Small intestine (tissue), 7 donors: Measurements from ENCODE around the gene SKAP1. TPM values are rescaled to one million over a fixed set of nuclear protein-coding genes. Genes with fewer than 3 reads are reported as not detected.

Experiments used
- DNase-seq, 2 donors: peaks; one replicate each; pipeline versions ENCODE4 v3.0.0 to v3.0.0-alpha.2; 2013
- FAIRE-seq: peaks from 2 replicates; lab custom pipeline; 2012; peaks lifted over from hg19 to GRCh38; lab: Jason Lieb, UNC
- H3K27ac ChIP-seq, 3 donors: one replicate each; pipeline ENCODE4 v1.5.1; 2013; ENCODE audit warnings: low read length in 2 of 3, mild to moderate bottlenecking in 2 of 3, control low read depth in 1 of 3, inconsistent platforms in 1 of 3, low read depth in 1 of 3, moderate library complexity in 1 of 3
- H3K27me3 ChIP-seq, 3 donors: one replicate each; pipeline ENCODE4 v1.6.1; 2013; ENCODE audit warnings: low read length in 3 of 3, inconsistent platforms in 1 of 3; ENCODE audit not compliant: control insufficient read depth in 3 of 3, insufficient read depth in 3 of 3
- H3K36me3 ChIP-seq, 3 donors: one replicate each; pipeline ENCODE4 v1.6.1; 2013; ENCODE audit warnings: low read length in 3 of 3, inconsistent platforms in 1 of 3, low read depth in 1 of 3, mild to moderate bottlenecking in 1 of 3, moderate library complexity in 1 of 3; ENCODE audit not compliant: control insufficient read depth in 3 of 3, insufficient read depth in 2 of 3
- H3K4me1 ChIP-seq, 3 donors: one replicate each; pipeline ENCODE4 v1.6.1; 2013; ENCODE audit warnings: low read length in 2 of 3, inconsistent platforms in 1 of 3, low read depth in 1 of 3, mild to moderate bottlenecking in 1 of 3, moderate library complexity in 1 of 3; ENCODE audit not compliant: control insufficient read depth in 3 of 3, insufficient read depth in 2 of 3
- H3K4me3 ChIP-seq, 3 donors: one replicate each; pipeline ENCODE4 v1.5.1; 2013; ENCODE audit warnings: low read length in 3 of 3, control low read depth in 1 of 3, inconsistent platforms in 1 of 3, low read depth in 1 of 3, mild to moderate bottlenecking in 1 of 3, moderate library complexity in 1 of 3
- H3K9me3 ChIP-seq, 2 donors: one replicate each; pipeline ENCODE4 v1.6.1; 2013; ENCODE audit warnings: low read depth in 1 of 2, low read length in 1 of 2; ENCODE audit not compliant: control insufficient read depth in 2 of 2, insufficient read depth in 1 of 2
- WGBS, 3 donors: extraction: QIAGEN DNeasy Blood & Tissue Kit; methylation state at CpG; one replicate each; pipeline ENCODE4 v1.1.7; 2013; 5-methylcytosine and 5-hydroxymethylcytosine counted together
- polyA plus RNA-seq, 4 donors: library from polyadenylated mRNA; stranded (reverse) in 3 of 4; unstranded in 1 of 4; fragments of 200-250 nt in 3 of 4; fragments of 120-200 nt in 1 of 4; gene quantifications; one replicate each; pipeline versions ENCODE4 v1.2.1 to v1.2.3, GENCODE V29; 2013
- donor health status: healthy with polysubstance abuse.
- donor health status: control.
- donor health status: control.
- donor health status: Bipolar disorder and iron deficiency.
- donor health status: healthy.

Gene SKAP1
- polyA plus RNA-seq, 4 donors: 1.8 to 8.1 (median 2.1) TPM

DNA sequence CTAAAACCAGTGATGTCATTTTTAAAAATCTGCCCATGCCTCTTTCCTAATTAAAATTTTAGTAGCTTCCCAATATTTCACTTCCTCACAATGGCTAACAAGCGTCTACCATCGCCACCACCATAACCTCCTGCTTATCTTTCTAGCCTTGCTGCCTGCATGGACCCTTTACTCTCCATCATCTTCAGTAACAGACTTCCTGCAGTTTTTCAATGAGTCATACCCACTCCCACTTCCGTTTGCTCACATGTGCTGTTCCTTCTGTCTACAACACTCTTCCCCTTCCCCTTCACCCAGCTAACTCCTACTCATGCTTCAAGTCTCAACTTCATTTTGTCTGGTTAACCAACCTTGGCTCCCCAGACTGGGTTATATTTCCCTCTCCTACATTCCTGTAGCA lies 12.8 kb upstream of the SKAP1 start:
- Histone ChIP-seq H3K27ac (no peak overlapping the region), H3K9me3 (no peaks in the 10 kb centered on the region), H3K36me3 (no peaks in the 10 kb centered on the region), H3K4me3 (no peak overlapping the region), H3K27me3 (peaks cover 0 to 16% (median 0%) of the 10 kb centered on the region in 3 donors), H3K4me1 (no peaks in the 10 kb centered on the region)
- no peak for DNase-seq
- FAIRE-seq: no peak
- WGBS, 3 donors: 70 to 80% (median 79%) methylated on average over 3 of the region's 3 CpGs

- no peak for DNase-seq
- H3K36me3 ChIP-seq: no peaks in the 10 kb centered on the region
- no peaks in the 10 kb centered on the region for H3K4me1 ChIP-seq
- H3K9me3 ChIP-seq: no peaks in the 10 kb centered on the region
- peaks cover 0 to 16% (median 0%) of the 10 kb centered on the region in 3 donors for H3K27me3 ChIP-seq
- H3K4me3 ChIP-seq: no peak overlapping the region
- FAIRE-seq: no peak
- 84 to 89% (median 85%) methylated on average over 4 of the region's 4 CpGs for WGBS, 3 donors
- H3K27ac ChIP-seq: peak overlapping the region in 2 of 3 donors; percentile 16 to 24
Measured at GRCh38 chr17:48441862-48442261, 11.8 kb upstream of the SKAP1 start.

DNA sequence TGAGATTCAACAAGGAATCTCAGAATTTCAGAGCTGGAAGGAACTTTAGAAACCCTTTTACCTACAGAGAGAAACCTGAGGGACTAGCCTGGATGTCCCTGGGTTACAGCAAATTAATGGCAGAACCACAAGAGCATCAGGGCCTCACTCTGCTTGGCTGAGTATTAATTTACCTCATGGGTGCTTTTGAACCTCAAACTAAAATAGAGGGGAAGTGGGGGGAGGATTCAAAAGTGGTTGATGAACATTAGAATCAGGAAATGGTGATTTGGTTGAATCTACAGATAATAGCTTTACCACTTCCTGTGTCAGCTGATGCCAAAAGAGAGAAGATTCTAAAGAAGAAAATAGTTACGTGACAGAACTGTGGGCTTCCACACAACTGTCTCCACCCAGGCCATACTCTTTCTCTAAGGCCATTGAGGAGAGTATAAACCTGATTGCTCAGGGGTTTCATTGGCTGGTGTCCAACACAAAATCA lies 11.3 kb upstream of the SKAP1 start:
- H3K4me3 ChIP-seq: no peak overlapping the region
- peak overlapping the region in 1 of 3 donors; percentile 16 for H3K27ac ChIP-seq
- FAIRE-seq (no peak), DNase-seq (peak in 1 of 2 donors; percentile 70)
- no peaks in the 10 kb centered on the region for H3K9me3 ChIP-seq
- no peaks in the 10 kb centered on the region for H3K4me1 ChIP-seq
- 49 to 76% (median 68%) methylated on average over 1 of the region's 1 CpG for WGBS, 3 donors
- no peaks in the 10 kb centered on the region for H3K36me3 ChIP-seq
- H3K27me3 ChIP-seq: peaks cover 0 to 16% (median 0%) of the 10 kb centered on the region in 3 donors

GRCh38 chr17:48440669-48441068 lies 10.7 kb upstream of the SKAP1 start:
- DNase-seq: no peak
- Histone ChIP-seq H3K9me3 (no peaks in the 10 kb centered on the region), H3K36me3 (no peaks in the 10 kb centered on the region), H3K4me1 (no peaks in the 10 kb centered on the region), H3K4me3 (no peak overlapping the region), H3K27me3 (peaks cover 0 to 10% (median 0%) of the 10 kb centered on the region in 3 donors), H3K27ac (peak overlapping the region in 2 of 3 donors; percentile 36 to 46)
- 73 to 87% (median 82%) methylated on average over 2 of the region's 2 CpGs for WGBS, 3 donors
- no peak for FAIRE-seq

DNA sequence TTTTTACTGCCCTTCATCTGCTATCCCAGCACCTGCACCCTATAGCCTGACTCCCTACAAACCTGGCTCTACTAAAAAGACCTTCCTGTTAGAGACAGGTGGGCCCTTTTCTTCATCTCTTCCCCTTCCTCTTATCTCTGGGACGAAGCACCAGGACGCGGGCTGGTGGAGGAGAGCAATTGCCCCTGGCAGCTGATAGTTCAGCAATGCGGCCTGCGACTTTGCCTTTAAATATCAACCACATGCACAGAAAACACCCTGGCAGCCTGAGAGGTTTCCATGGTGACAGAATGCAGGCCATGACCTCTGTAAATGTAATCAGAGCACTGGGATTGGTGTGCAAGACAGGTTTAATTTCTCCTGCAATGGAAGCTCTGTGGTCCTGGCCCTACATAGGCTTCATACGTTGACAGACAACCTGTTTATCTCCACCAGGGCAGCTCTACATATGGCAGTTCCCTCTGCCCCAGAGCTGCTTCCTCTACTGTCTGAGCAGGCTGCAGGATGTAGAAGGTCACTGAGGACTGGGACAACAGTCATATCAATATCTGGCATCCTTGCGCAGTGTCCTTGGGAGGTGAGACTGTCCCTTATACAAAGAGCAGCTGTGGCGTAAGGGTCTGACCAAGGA lies 10.0 kb upstream of the SKAP1 start:
- Histone ChIP-seq H3K4me1 (no peaks in the 10 kb centered on the region), H3K9me3 (no peaks in the 10 kb centered on the region), H3K4me3 (no peak overlapping the region), H3K36me3 (no peaks in the 10 kb centered on the region), H3K27ac (peak overlapping the region in 2 of 3 donors; percentile 36 to 40), H3K27me3 (peaks cover 0 to 7% (median 0%) of the 10 kb centered on the region in 3 donors)
- DNase-seq (peak; percentile 26 to 29), FAIRE-seq (no peak)
- WGBS, 3 donors: 45 to 60% (median 59%) methylated on average over 8 of the region's 8 CpGs

DNA sequence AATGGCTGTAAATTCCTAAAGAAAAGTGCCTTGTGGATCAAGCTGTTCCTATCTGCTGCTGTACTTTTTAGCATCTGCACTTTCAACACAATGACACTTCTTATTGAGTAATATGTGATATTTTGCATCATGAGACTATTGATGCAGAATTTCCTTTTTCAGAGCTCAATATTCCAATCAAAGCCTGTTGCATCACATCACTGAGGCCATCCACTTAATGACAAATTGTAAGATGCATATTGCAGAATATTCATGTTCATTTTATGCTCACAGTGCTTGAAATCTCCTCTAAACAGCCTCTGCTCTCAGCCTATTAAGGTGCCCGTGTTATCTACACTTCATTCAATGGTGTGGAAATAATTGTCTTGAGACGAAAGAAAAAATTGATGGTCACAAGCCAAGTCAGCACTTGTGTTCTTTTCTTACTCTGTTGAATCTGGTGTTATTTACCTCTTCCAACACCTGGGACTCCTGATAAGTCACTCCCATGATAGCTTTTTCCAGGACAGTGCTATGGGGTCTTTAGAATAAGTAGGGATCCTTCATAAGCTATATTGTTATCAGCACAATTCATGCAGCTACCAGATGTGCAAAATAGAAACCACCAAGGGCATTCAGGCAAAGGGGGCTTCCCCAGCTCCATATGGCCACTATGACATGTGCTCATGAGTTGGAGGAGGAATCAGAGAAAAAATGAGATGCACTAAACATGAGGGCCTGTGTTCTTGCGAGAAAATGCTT lies 9.3 kb upstream of the SKAP1 start:
- FAIRE-seq (no peak), DNase-seq (no peak)
- no peaks in the 10 kb centered on the region for H3K4me1 ChIP-seq
- peak overlapping the region in 1 of 3 donors; percentile 16 for H3K27ac ChIP-seq
- H3K36me3 ChIP-seq: no peaks in the 10 kb centered on the region
- no peaks in the 10 kb centered on the region for H3K9me3 ChIP-seq
- H3K27me3 ChIP-seq: peaks cover 0 to 2% (median 0%) of the 10 kb centered on the region in 3 donors
- WGBS, 3 donors: 68 to 82% (median 73%) methylated on average over 3 of the region's 3 CpGs
- no peak overlapping the region for H3K4me3 ChIP-seq

GRCh38 chr17:48438516-48439061 lies 8.6 kb upstream of the SKAP1 start:
- Histone ChIP-seq H3K9me3 (no peaks in the 10 kb centered on the region), H3K36me3 (no peaks in the 10 kb centered on the region), H3K27ac (no peak overlapping the region), H3K4me1 (no peaks in the 10 kb centered on the region), H3K4me3 (no peak overlapping the region), H3K27me3 (peaks cover 0 to 8% (median 0%) of the 10 kb centered on the region in 3 donors)
- DNase-seq (no peak), FAIRE-seq (no peak)
- WGBS, 3 donors: 27 to 48% (median 36%) methylated on average over 3 of the region's 3 CpGs

- H3K4me1 ChIP-seq: peaks cover 0 to 3% (median 0%) of the 10 kb centered on the region in 3 donors
- H3K27me3 ChIP-seq: peaks cover 3 to 48% (median 7%) of the 10 kb centered on the region in 3 donors
- no peaks in the 10 kb centered on the region for H3K9me3 ChIP-seq
- no peak overlapping the region for H3K4me3 ChIP-seq
- DNase-seq (no peak), FAIRE-seq (no peak)
- no peak overlapping the region for H3K27ac ChIP-seq
- WGBS, 3 donors: 47 to 82% (median 57%) methylated on average over 6 of the region's 6 CpGs
- H3K36me3 ChIP-seq: no peaks in the 10 kb centered on the region
Measured at GRCh38 chr17:48433896-48434295, 3.9 kb upstream of the SKAP1 start.
